Parathyroid adenoma (tissue), 2 donors: Measurements from ENCODE around the gene TCF3.

Experiments used
- H2AFZ ChIP-seq: fragments of 300-600 bp; sonication (generic); one replicate; pipeline ENCODE4 v1.7.0; 2017; ENCODE audit warnings: antibody characterized with exemption, mild to moderate bottlenecking
- H3K27ac ChIP-seq: fragments of 300-600 bp; sonication (generic); one replicate; pipeline ENCODE4 v1.7.0; 2017
- H3K27me3 ChIP-seq: fragments of 300-600 bp; sonication (generic); one replicate; pipeline ENCODE4 v1.7.0; 2017; ENCODE audit warnings: low read length; ENCODE audit not compliant: control insufficient read depth, insufficient read depth
- H3K36me3 ChIP-seq: fragments of 300-600 bp; sonication (generic); one replicate; pipeline ENCODE4 v1.7.0; 2017; ENCODE audit warnings: low read length; ENCODE audit not compliant: control insufficient read depth, insufficient read depth
- H3K4me1 ChIP-seq: fragments of 300-600 bp; sonication (generic); one replicate; pipeline ENCODE4 v1.7.0; 2017; ENCODE audit warnings: control low read depth
- H3K4me2 ChIP-seq: fragments of 300-600 bp; sonication (generic); one replicate; pipeline ENCODE4 v1.7.0; 2017; ENCODE audit warnings: low read length
- H3K4me3 ChIP-seq: fragments of 300-600 bp; sonication (generic); one replicate; pipeline ENCODE4 v1.7.0; 2017; ENCODE audit warnings: low read depth, low read length
- H3K79me2 ChIP-seq: fragments of 300-600 bp; sonication (generic); one replicate; pipeline ENCODE4 v1.7.0; 2017; ENCODE audit warnings: control low read depth
- H3K9ac ChIP-seq: fragments of 300-600 bp; sonication (generic); one replicate; pipeline ENCODE4 v1.7.0; 2017; ENCODE audit warnings: mild to moderate bottlenecking
- H3K9me3 ChIP-seq: fragments of 300-600 bp; sonication (generic); one replicate; pipeline ENCODE4 v1.7.0; 2017; ENCODE audit warnings: low read length; ENCODE audit not compliant: control insufficient read depth
- TF ChIP-seq, protein P1 (sequence below): fragments of 300-600 bp; sonication (generic); IDR thresholded peaks from one replicate; pipeline ENCODE4 v1.7.0; 2017; ENCODE audit warnings: antibody characterized with exemption, mild to moderate bottlenecking
- donor health status: primary hyperparathyroidism.

Gene TCF3

DNA sequence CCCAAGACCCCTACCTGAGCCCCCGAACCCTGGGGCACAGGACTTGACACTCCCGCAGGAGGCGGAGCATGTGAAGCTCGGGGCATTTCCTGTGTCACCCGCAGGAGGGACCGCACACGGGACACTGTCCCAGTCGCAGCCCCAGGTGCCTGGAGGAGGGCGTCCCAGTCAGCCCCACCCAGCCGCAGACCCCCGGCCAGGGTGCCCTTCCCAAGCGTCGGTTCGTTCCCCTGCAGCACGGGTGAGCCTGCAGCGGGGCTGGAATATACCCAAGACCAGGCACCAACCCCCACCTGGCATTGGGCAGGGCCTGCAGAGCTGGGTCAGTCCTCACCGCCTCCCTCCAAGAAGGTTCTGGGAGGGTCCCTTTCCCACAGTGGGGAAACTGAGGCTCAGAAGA is 21.6 kb downstream of the TCF3 start:
- no peak overlapping the region for H3K27ac ChIP-seq
- no peak overlapping the region for H3K4me2 ChIP-seq
- no peaks in the 10 kb centered on the region for H3K9me3 ChIP-seq
- TF ChIP-seq, protein P1, sequence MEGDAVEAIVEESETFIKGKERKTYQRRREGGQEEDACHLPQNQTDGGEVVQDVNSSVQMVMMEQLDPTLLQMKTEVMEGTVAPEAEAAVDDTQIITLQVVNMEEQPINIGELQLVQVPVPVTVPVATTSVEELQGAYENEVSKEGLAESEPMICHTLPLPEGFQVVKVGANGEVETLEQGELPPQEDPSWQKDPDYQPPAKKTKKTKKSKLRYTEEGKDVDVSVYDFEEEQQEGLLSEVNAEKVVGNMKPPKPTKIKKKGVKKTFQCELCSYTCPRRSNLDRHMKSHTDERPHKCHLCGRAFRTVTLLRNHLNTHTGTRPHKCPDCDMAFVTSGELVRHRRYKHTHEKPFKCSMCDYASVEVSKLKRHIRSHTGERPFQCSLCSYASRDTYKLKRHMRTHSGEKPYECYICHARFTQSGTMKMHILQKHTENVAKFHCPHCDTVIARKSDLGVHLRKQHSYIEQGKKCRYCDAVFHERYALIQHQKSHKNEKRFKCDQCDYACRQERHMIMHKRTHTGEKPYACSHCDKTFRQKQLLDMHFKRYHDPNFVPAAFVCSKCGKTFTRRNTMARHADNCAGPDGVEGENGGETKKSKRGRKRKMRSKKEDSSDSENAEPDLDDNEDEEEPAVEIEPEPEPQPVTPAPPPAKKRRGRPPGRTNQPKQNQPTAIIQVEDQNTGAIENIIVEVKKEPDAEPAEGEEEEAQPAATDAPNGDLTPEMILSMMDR, result no peak
- peaks cover 2% of the 10 kb centered on the region for H3K79me2 ChIP-seq
- H3K4me3 ChIP-seq, result no peak overlapping the region
- no peaks in the 10 kb centered on the region for H3K27me3 ChIP-seq
- H3K4me1 ChIP-seq, result no peaks in the 10 kb centered on the region
- no peaks in the 10 kb centered on the region for H3K36me3 ChIP-seq
- no peak overlapping the region for H2AFZ ChIP-seq
- H3K9ac ChIP-seq, result no peak overlapping the region

DNA sequence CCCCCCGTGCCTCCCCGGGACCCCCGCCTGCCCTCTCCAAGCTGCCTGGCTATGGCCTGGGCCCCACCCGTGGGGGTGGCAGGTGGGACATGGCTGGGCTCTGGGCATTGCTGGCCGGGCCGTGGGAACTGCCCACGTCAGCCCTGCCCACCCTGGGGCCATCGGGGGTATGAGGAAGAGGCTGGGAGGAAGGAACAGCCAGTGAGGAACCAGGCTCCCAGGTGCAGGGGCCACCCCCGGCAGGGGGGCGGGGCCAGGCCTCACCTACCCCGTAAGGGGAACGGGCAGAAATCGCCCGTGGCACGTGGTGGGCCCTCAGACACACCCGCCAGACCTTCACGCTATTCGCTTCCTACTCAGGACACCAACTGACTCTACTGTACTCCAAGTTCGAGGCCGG is 22.4 kb downstream of the TCF3 start:
- Histone ChIP-seq H3K36me3 (no peaks in the 10 kb centered on the region), H3K9me3 (no peaks in the 10 kb centered on the region), H3K27me3 (no peaks in the 10 kb centered on the region), H3K9ac (no peak overlapping the region), H3K4me2 (no peak overlapping the region), H3K4me3 (no peak overlapping the region), H3K4me1 (no peaks in the 10 kb centered on the region), H3K79me2 (peaks cover 2% of the 10 kb centered on the region), H3K27ac (no peak overlapping the region), H2AFZ (no peak overlapping the region)
- TF ChIP-seq, protein P1, result no peak

DNA sequence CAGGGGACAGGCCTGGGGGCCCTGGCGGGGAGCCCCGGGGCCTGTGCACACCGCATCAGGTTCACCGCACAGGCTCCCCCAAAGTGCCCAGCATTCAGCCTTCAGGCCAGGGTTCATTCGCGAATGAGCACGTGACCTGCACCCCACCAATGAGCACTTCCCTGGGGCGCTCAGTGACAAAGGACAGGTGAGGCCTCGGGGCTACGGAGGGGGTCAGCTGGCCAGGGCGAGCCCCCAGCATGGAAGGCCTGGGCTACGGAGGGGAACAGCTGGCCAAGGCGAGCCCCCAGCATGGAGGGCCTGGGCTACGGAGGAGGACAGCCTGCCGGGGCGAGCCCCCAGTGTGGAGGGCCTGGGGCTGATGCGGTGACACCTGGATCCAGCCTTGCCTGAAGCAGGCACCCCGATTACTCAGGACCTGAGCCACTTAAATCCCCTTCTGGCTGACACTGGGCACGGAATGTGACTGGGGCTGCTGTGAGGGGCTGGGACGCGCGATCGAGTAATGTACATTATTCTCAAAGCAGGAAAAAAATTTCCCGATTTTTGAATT is 23.1 kb downstream of the TCF3 start:
- no peak overlapping the region for H3K4me2 ChIP-seq
- no peaks in the 10 kb centered on the region for H3K36me3 ChIP-seq
- H3K79me2 ChIP-seq, result peaks cover 2% of the 10 kb centered on the region
- TF ChIP-seq, protein P1, result no peak
- H3K9ac ChIP-seq, result no peak overlapping the region
- H2AFZ ChIP-seq, result no peak overlapping the region
- no peaks in the 10 kb centered on the region for H3K4me1 ChIP-seq
- H3K27me3 ChIP-seq, result no peaks in the 10 kb centered on the region
- no peaks in the 10 kb centered on the region for H3K9me3 ChIP-seq
- H3K27ac ChIP-seq, result no peak overlapping the region
- H3K4me3 ChIP-seq, result no peak overlapping the region

DNA sequence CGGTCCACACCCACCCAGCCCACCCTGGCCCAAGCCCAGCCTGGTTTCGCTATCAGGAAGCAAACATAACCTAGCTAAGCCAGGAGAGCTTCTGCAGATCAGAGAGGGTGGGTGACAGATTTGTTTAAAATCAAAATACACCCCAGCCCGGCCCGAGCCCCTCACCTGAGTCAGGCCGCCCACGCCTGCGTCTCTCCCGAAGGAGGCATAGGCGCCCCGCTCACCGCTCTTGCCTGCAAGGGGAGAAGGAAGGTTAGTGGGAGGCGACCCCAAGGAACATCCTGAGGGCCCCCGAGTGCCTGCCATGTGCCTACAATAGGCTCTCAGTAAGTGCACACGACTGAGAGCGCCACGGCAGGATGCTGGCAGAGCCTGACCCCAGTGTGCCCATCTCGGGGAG is 25.2 kb downstream of the TCF3 start:
- no peak overlapping the region for H3K4me3 ChIP-seq
- no peak overlapping the region for H3K27ac ChIP-seq
- H3K27me3 ChIP-seq, result no peaks in the 10 kb centered on the region
- no peaks in the 10 kb centered on the region for H3K36me3 ChIP-seq
- TF ChIP-seq, protein P1, result no peak
- no peaks in the 10 kb centered on the region for H3K79me2 ChIP-seq
- H3K9ac ChIP-seq, result no peak overlapping the region
- no peak overlapping the region for H3K4me2 ChIP-seq
- H3K9me3 ChIP-seq, result no peaks in the 10 kb centered on the region
- no peak overlapping the region for H2AFZ ChIP-seq
- H3K4me1 ChIP-seq, result no peaks in the 10 kb centered on the region

DNA sequence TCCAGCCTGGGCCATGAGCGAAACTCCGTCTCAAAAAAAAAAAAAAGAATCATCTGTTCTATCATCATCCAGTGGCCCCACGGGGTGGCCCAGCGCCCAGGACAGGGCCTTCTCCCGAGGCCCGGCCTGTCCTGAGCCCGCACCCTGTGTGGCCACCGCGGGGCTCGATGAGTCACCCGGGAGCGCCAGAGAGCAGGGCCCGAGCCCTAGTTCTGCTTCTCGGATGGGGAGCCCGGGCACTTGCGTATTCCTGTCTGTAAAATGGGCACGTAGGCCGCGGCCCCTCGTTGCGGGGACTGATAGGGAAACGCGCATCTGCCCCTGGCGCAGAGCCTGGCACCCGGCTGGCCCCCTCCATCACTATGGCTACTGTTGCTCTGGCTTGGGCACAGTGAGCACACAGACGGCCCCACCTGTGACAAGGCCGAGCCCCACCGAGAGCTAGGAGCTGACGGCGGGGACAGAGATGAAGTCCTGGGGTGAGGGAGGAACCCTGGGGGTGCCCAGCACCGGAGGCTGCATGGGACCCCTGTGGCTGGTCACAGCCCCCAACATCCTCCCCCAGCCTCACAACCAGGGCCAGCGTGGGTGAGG is 25.9 kb downstream of the TCF3 start:
- Histone ChIP-seq H3K9me3 (no peaks in the 10 kb centered on the region), H3K4me1 (no peaks in the 10 kb centered on the region), H2AFZ (no peak overlapping the region), H3K9ac (no peak overlapping the region), H3K27ac (no peak overlapping the region), H3K4me3 (no peak overlapping the region), H3K36me3 (no peaks in the 10 kb centered on the region), H3K27me3 (no peaks in the 10 kb centered on the region), H3K79me2 (no peaks in the 10 kb centered on the region), H3K4me2 (no peak overlapping the region)
- TF ChIP-seq, protein P1, result no peak
